ENCODE data around the gene CDNF. TPM values are rescaled to one million over a fixed set of nuclear protein-coding genes. Genes with fewer than 3 reads are reported as not detected.

Gene CDNF
- total and polyA plus RNA-seq, 2 donors (not counting 3 experiments of a cell fraction or from before 2014, with no cell fraction given), result 0.40 to 0.58 TPM

GRCh38 chr10:14810969-14811953 lies 26.6 kb downstream of the CDNF start:
- ChIA-PET POLR2A (no interaction called here), CTCF (interaction anchor here (1.1 to 1.3 kb wide), 2 partner anchors 12 to 211 kb away, joined by 3 to 4 read pairs; no protein-coding TSS in a partner anchor)
- H3K4me3 ChIP-seq (replicated peaks in 1 of 3; ENCODE audit: insufficient read depth in 1 of 3, low read depth in 1 of 3, low read length in 3 of 3), result no peak overlapping the region
- H3K9ac ChIP-seq (replicated peaks; ENCODE audit: extremely low read depth, insufficient read depth, low read length), result no peak overlapping the region
- no peaks in the 10 kb centered on the region for H4K20me1 ChIP-seq (replicated peaks; ENCODE audit: control insufficient read depth, extremely low read depth, insufficient read depth, low read length)
- H3K27me3 ChIP-seq (ENCODE audit: control insufficient read depth in 2 of 2, insufficient read depth in 2 of 2, low read length in 2 of 2), result no peaks in the 10 kb centered on the region
- no peak for FAIRE-seq
- no peak for TF ChIP-seq MAX (IDR thresholded peaks at IDR 0.05; ENCODE audit: insufficient read depth, insufficient read length)
- TF ChIP-seq EZH2 (IDR thresholded peaks at IDR 0.05; ENCODE audit: borderline replicate concordance, low read depth, low read length, severe bottlenecking), result no peak
- no peak for TF ChIP-seq JUN (IDR thresholded peaks at IDR 0.05; ENCODE audit: borderline replicate concordance, insufficient read depth, insufficient read length, low read depth)
- no peaks in the 10 kb centered on the region for H3K9me3 ChIP-seq (replicated peaks; ENCODE audit: control insufficient read depth, insufficient read depth, low read length)
- no peak overlapping the region for H3K4me2 ChIP-seq (ENCODE audit: insufficient read depth, low read length)
- intact Hi-C loops (cut with micrococcal nuclease), result no loop called here
- H3K9me1 ChIP-seq (replicated peaks; ENCODE audit: control insufficient read depth, extremely low read depth, insufficient read depth, low read length), result no peaks in the 10 kb centered on the region
- no peaks in the 10 kb centered on the region for H3K4me1 ChIP-seq (ENCODE audit: control insufficient read depth, extremely low read depth, insufficient read depth, low read length)
- dilution Hi-C loops (cut with MboI; ENCODE audit: extremely low pct_ligation_motif_present, low sequenced_read_pairs), result no loop called here
- no peak overlapping the region for H2AFZ ChIP-seq (ENCODE audit: low read depth, low read length)
- H3K36me3 ChIP-seq (ENCODE audit: control insufficient read depth in 2 of 2, extremely low read depth in 1 of 2, insufficient read depth in 2 of 2, low read length in 2 of 2), result no peaks in the 10 kb centered on the region
- no TSS peak for BruUV-seq (replicated peaks)
- H3K79me2 ChIP-seq (ENCODE audit: control insufficient read depth, insufficient read depth, low read length), result no peaks in the 10 kb centered on the region
- H3K27ac ChIP-seq (ENCODE audit: insufficient read depth, low read depth, low read length), result no peak overlapping the region
- no peak for DNase-seq (ENCODE audit: low read depth, low spot score)

- no peak for FAIRE-seq
Measured at GRCh38 chr10:14806318-14806717, 31.5 kb downstream of the CDNF start.

More at GRCh38 chr10:14806318-14806717, 31.5 kb downstream of the CDNF start:
- Histone ChIP-seq H3K79me2 (ENCODE audit: control insufficient read depth, insufficient read depth, low read length) (no peaks in the 10 kb centered on the region), H3K9me1 (replicated peaks; ENCODE audit: control insufficient read depth, extremely low read depth, insufficient read depth, low read length) (no peaks in the 10 kb centered on the region), H3K27ac (ENCODE audit: insufficient read depth, low read depth, low read length) (no peak overlapping the region), H3K36me3 (ENCODE audit: control insufficient read depth in 2 of 2, extremely low read depth in 1 of 2, insufficient read depth in 2 of 2, low read length in 2 of 2) (no peaks in the 10 kb centered on the region), H3K9me3 (replicated peaks; ENCODE audit: control insufficient read depth, insufficient read depth, low read length) (no peaks in the 10 kb centered on the region), H3K9ac (replicated peaks; ENCODE audit: extremely low read depth, insufficient read depth, low read length) (no peak overlapping the region), H3K4me2 (ENCODE audit: insufficient read depth, low read length) (no peak overlapping the region), H3K4me1 (ENCODE audit: control insufficient read depth, extremely low read depth, insufficient read depth, low read length) (no peaks in the 10 kb centered on the region), H4K20me1 (replicated peaks; ENCODE audit: control insufficient read depth, extremely low read depth, insufficient read depth, low read length) (no peaks in the 10 kb centered on the region), H2AFZ (ENCODE audit: low read depth, low read length) (no peak overlapping the region), H3K27me3 (ENCODE audit: control insufficient read depth in 2 of 2, insufficient read depth in 2 of 2, low read length in 2 of 2) (no peaks in the 10 kb centered on the region), H3K4me3 (replicated peaks in 1 of 3; ENCODE audit: insufficient read depth in 1 of 3, low read depth in 1 of 3, low read length in 3 of 3) (no peak overlapping the region)
- CTCF ChIA-PET, result no interaction called here
- BruUV-seq (replicated peaks), result no TSS peak
- POLR2A ChIA-PET, result no interaction called here
- TF ChIP-seq FOS (IDR thresholded peaks at IDR 0.05; ENCODE audit: borderline replicate concordance, insufficient read depth, low read length) (no peak), POLR2AphosphoS5 (IDR thresholded peaks at IDR 0.05; ENCODE audit: insufficient read depth, low read depth, low read length) (no peak), POLR2A (IDR thresholded peaks at IDR 0.05; ENCODE audit: low read depth, low read length) (no peak), JUN (IDR thresholded peaks at IDR 0.05; ENCODE audit: borderline replicate concordance, insufficient read depth, insufficient read length, low read depth) (no peak), EZH2 (IDR thresholded peaks at IDR 0.05; ENCODE audit: borderline replicate concordance, low read depth, low read length, severe bottlenecking) (no peak), GATA2 (IDR thresholded peaks at IDR 0.05; ENCODE audit: insufficient read depth, insufficient read length, low read depth, low read length) (no peak), CTCF (IDR thresholded peaks at IDR 0.05; ENCODE audit: extremely low read depth in 1 of 2, insufficient read depth in 1 of 2, low read depth in 1 of 2, low read length in 2 of 2) (no peak), MYC (IDR thresholded peaks at IDR 0.05; ENCODE audit: low read depth, low read length) (no peak), MAX (IDR thresholded peaks at IDR 0.05; ENCODE audit: insufficient read depth, insufficient read length) (no peak)
- dilution Hi-C loops (cut with MboI; ENCODE audit: extremely low pct_ligation_motif_present, low sequenced_read_pairs) (no loop called here), intact Hi-C loops (cut with micrococcal nuclease) (no loop called here)
- DNase-seq (ENCODE audit: low read depth, low spot score), result no peak
